Measurements from ENCODE around the gene IL19.

The IL19 gene

GRCh38 chr1:206832352-206832880, 61.8 kb downstream of the IL19 start (continued):
- no peak for TF ChIP-seq PRDM10 (tag by site-specific recombination; IDR thresholded peaks at IDR 0.05)
- TF ChIP-seq ZNF654 (tag by site-specific recombination; IDR thresholded peaks at IDR 0.05; ENCODE audit: low read depth): no peak
- no peak for TF ChIP-seq ZNF391 (tag by site-specific recombination; IDR thresholded peaks at IDR 0.05; ENCODE audit: borderline replicate concordance, low read depth)
- TF ChIP-seq ZNF692 (tag by site-specific recombination; IDR thresholded peaks at IDR 0.05): no peak
- TF ChIP-seq ZNF146 (tag by site-specific recombination; IDR thresholded peaks at IDR 0.05): no peak
- TF ChIP-seq ZBTB8A (tag by site-specific recombination; IDR thresholded peaks at IDR 0.05): no peak
- TF ChIP-seq ZNF660 (tag by site-specific recombination; IDR thresholded peaks at IDR 0.05): no peak

- H3K27ac ChIP-seq (ENCODE audit: extremely low read depth, low read depth, low read length): no peak overlapping the region
- no peaks in the 10 kb centered on the region for H3K9me3 ChIP-seq (ENCODE audit: control insufficient read depth, insufficient read depth, low read depth, low read length)
- CTCF ChIA-PET: interaction anchor here (0.7 to 2.5 kb wide), 5 partner anchors 11 to 110 kb away, joined by 3 to 10 read pairs (median 4); no protein-coding TSS in a partner anchor
- H3K36me3 ChIP-seq (ENCODE audit: control insufficient read depth in 2 of 2, insufficient read depth in 1 of 2, low read length in 2 of 2): no peaks in the 10 kb centered on the region
- H3K4me1 ChIP-seq (ENCODE audit: control insufficient read depth, insufficient read depth, low read length): peaks cover 3% of the 10 kb centered on the region; the same call in 1 of the 2 replicates
- POLR2A ChIA-PET: no interaction called here
- TF ChIP-seq TRIM28 (IDR thresholded peaks at IDR 0.05; ENCODE audit: borderline replicate concordance, low read length): no peak
- no peak for TF ChIP-seq PRDM6 (tag by site-specific recombination; IDR thresholded peaks at IDR 0.05)
- TF ChIP-seq ZNF488 (tag by site-specific recombination; IDR thresholded peaks at IDR 0.05): no peak
- no peak for TF ChIP-seq ZFP37 (tag by site-specific recombination; IDR thresholded peaks at IDR 0.05)
- no peak for TF ChIP-seq ZBTB21 (tag by site-specific recombination; IDR thresholded peaks at IDR 0.05)
- no peak for TF ChIP-seq GLI2 (tag by site-specific recombination; IDR thresholded peaks at IDR 0.05; ENCODE audit: borderline replicate concordance, low read depth)
- TF ChIP-seq ZNF830 (tag by site-specific recombination; IDR thresholded peaks at IDR 0.05; ENCODE audit: low read depth): no peak
- no peak for TF ChIP-seq ZNF660 (tag by site-specific recombination; IDR thresholded peaks at IDR 0.05)
- no peak overlapping the region for H3K4me3 ChIP-seq (ENCODE audit: low read depth, low read length)
These were observed 62.6 kb downstream of the IL19 start for GRCh38 chr1:206833106-206833680.

- H3K27ac ChIP-seq (ENCODE audit: extremely low read depth, low read depth, low read length): no peak overlapping the region
- no peaks in the 10 kb centered on the region for H3K9me3 ChIP-seq (ENCODE audit: control insufficient read depth, insufficient read depth, low read depth, low read length)
- CTCF ChIA-PET: interaction anchor here (0.6 to 2.0 kb wide), 4 partner anchors 23 to 733 kb away, joined by 3 to 10 read pairs (median 4); no protein-coding TSS in a partner anchor
- POLR2A ChIA-PET: no interaction called here
- no peaks in the 10 kb centered on the region for H3K36me3 ChIP-seq (ENCODE audit: control insufficient read depth in 2 of 2, insufficient read depth in 1 of 2, low read length in 2 of 2)
- no peak overlapping the region for H3K4me3 ChIP-seq (ENCODE audit: low read depth, low read length)
- peaks cover 3% of the 10 kb centered on the region; the same call in 1 of the 2 replicates for H3K4me1 ChIP-seq (ENCODE audit: control insufficient read depth, insufficient read depth, low read length)
- TF ChIP-seq ZNF521 (tag by site-specific recombination; IDR thresholded peaks at IDR 0.05) (no peak), ZNF488 (tag by site-specific recombination; IDR thresholded peaks at IDR 0.05) (no peak), BCL6B (tag by site-specific recombination; IDR thresholded peaks at IDR 0.05) (0 out of 2 replicates have a peak, but pooled peaks have one; percentile 22), ZNF350 (tag by site-specific recombination; IDR thresholded peaks at IDR 0.05) (no peak), ZBTB17 (tag by site-specific recombination; IDR thresholded peaks at IDR 0.05) (0 out of 2 replicates have a peak, but pooled peaks have one; percentile 22), GLIS2 (tag by site-specific recombination; IDR thresholded peaks at IDR 0.05) (no peak), KLF1 (tag by site-specific recombination; IDR thresholded peaks at IDR 0.05) (peak; percentile 49; the same call in 1 of the 2 replicates)
These were observed 63.2 kb downstream of the IL19 start for GRCh38 chr1:206833801-206834200.
